PC-9 (cell line): Measurements from ENCODE around the gene KIAA1217. TPM values are rescaled to one million over a fixed set of nuclear protein-coding genes. Genes with fewer than 3 reads are reported as not detected.

Source experiments
- BruUV-seq: library from RNA; stranded (reverse); fragments of 400-500 nt; replicated peaks from 2 replicates; lab custom pipeline; 2021; lab: Mats Ljungman, UMichigan
- CTCF ChIA-PET: fragments of 300-600 bp; sonication (Branson Sonifier 250); formaldehyde crosslinking; loops from one replicate; lab custom pipeline; 2022; ENCODE audit warnings: antibody characterized with exemption; lab: Charles Lee
- POLR2A ChIA-PET: fragments of 300-600 bp; sonication (Branson Sonifier 250); formaldehyde crosslinking; loops from one replicate; lab custom pipeline; 2022; ENCODE audit warnings: antibody characterized with exemption; ENCODE audit not compliant: unreplicated experiment; lab: Charles Lee
- DNase-seq, 2 experiments: peaks; one replicate each; pipeline versions ENCODE4 v3.0.0 to v3.0.0-alpha.2; 2015 to 2022; ENCODE audit warnings: mixed read lengths in 1 of 2
- H2AFZ ChIP-seq: fragments of 200-600 bp; sonication (generic); 2 replicates; pipeline ENCODE4 v1.8.1; 2017; ENCODE audit warnings: antibody characterized with exemption
- H3F3A ChIP-seq: fragments of 200-600 bp; sonication (generic); 2 replicates; pipeline ENCODE4 v1.8.1; 2017; ENCODE audit warnings: antibody characterized with exemption, mild to moderate bottlenecking, low read depth; ENCODE audit not compliant: insufficient read depth
- H3K27ac ChIP-seq: fragments of 200-600 bp; sonication (generic); 2 replicates; pipeline ENCODE4 v1.6.1; 2016; ENCODE audit warnings: mixed run types
- H3K27me3 ChIP-seq: fragments of 200-600 bp; sonication (generic); 2 replicates; pipeline ENCODE4 v1.6.1; 2016; ENCODE audit warnings: low read depth, mixed run types; ENCODE audit not compliant: insufficient read depth
- H3K36me3 ChIP-seq: fragments of 200-600 bp; sonication (generic); 2 replicates; pipeline ENCODE4 v1.6.1; 2016; ENCODE audit warnings: low read depth, mixed run types
- H3K4me1 ChIP-seq: fragments of 200-600 bp; sonication (generic); replicated peaks from 2 replicates; pipeline ENCODE4 v1.6.1; 2016; ENCODE audit warnings: mixed run types; ENCODE audit not compliant: insufficient read depth
- H3K4me2 ChIP-seq: fragments of 200-600 bp; sonication (generic); 2 replicates; pipeline ENCODE4 v1.6.1; 2017; ENCODE audit warnings: mixed run types
- H3K4me3 ChIP-seq: fragments of 200-600 bp; sonication (generic); 2 replicates; pipeline ENCODE4 v1.6.1; 2016; ENCODE audit warnings: mixed run types
- H3K79me2 ChIP-seq: fragments of 200-600 bp; sonication (generic); 2 replicates; pipeline ENCODE4 v1.6.1; 2017; ENCODE audit warnings: low read depth, mixed run types
- H3K9me2 ChIP-seq: fragments of 200-600 bp; sonication (generic); 2 replicates; pipeline ENCODE4 v1.8.1; 2017; ENCODE audit warnings: mild to moderate bottlenecking; ENCODE audit not compliant: insufficient read depth
- H3K9me3 ChIP-seq: fragments of 200-600 bp; sonication (generic); 2 replicates; pipeline ENCODE4 v1.8.1; 2016; ENCODE audit warnings: low read depth; ENCODE audit not compliant: insufficient read depth
- H4K20me1 ChIP-seq: fragments of 200-600 bp; sonication (generic); 2 replicates; pipeline ENCODE4 v1.8.1; 2017; ENCODE audit not compliant: insufficient read depth
- CTCF ChIP-seq: fragments of 200-600 bp; sonication (generic); conservative IDR thresholded peaks from 2 replicates; pipeline ENCODE4 v1.6.1; 2017; ENCODE audit warnings: mixed run types, antibody characterized with exemption, mild to moderate bottlenecking, moderate library complexity
- EZH2 ChIP-seq: fragments of 200-600 bp; sonication (generic); IDR thresholded peaks from 2 replicates; pipeline ENCODE4 v1.8.0; 2017; ENCODE audit warnings: antibody characterized with exemption, low read depth
- intact Hi-C: fragments of 100-400 bp; cut with micrococcal nuclease; formaldehyde crosslinking; loops from one replicate; pipeline ENCODE4 v1.10.0; 2022; ENCODE audit not compliant: unreplicated experiment
- total RNA-seq: library from RNA; stranded (reverse); gene quantifications from 2 replicates; pipeline ENCODE4 v1.2.3, GENCODE V29; 2021

KIAA1217 gene
- total RNA-seq, 1 experiment from 2014 or later, result 41.1 TPM

DNA sequence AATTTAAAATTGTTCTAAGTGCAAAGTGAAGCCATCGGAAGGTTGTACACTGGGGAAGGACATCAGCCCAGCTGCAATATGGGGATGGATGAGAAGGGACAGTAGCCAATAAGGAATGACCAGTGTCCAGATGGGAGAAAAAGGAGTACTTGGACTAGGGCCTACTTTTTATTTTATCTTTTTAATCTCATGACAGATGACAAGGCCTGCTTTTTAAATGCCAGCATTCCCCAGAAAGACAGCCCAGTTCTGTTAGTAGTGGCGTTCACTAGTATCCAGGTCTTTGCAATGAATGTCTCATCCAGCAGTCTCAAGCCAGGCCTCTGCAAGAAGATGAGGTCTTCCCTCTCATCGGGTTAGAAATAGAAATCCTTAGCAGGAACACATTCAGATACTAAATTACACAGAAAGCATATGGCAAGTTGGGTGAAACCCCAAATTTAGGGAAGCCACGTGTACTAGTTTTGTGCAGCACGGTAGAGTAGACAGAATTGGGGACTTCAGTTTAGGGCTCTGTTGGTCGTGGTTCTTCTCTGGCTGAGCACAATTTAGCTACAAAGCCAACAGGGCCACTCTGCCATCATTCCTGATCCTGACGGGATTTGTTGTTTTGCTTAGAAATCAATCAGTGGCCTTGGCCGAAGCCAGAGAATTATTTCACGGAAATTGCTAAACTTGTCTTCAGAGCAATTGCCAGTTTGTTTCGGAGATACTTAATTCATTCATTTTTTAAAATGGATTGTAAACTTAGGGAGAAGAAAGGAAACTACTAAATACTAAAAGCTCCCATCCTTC, 286.9 kb downstream of the KIAA1217 start:
- no peak overlapping the region for H2AFZ ChIP-seq
- peaks cover 9% of the 10 kb centered on the region for H3K79me2 ChIP-seq
- DNase-seq, result no peak
- CTCF ChIA-PET, result no interaction called here
- POLR2A ChIA-PET, result no interaction called here
- intact Hi-C loops, result no loop called here
- no peak overlapping the region for H3K4me2 ChIP-seq
- no peaks in the 10 kb centered on the region for H3K9me2 ChIP-seq
- H3F3A ChIP-seq, result no peaks in the 10 kb centered on the region
- no peaks in the 10 kb centered on the region for H3K27me3 ChIP-seq
- H3K9me3 ChIP-seq, result no peaks in the 10 kb centered on the region
- TF ChIP-seq EZH2 (no peak), CTCF (no peak)
- peaks cover 8% of the 10 kb centered on the region for H3K4me1 ChIP-seq
- no peaks in the 10 kb centered on the region for H4K20me1 ChIP-seq
- no peaks in the 10 kb centered on the region; the same call in 1 of the 2 replicates for H3K36me3 ChIP-seq
- no TSS peak for BruUV-seq
- H3K4me3 ChIP-seq, result no peak overlapping the region
- no peak overlapping the region for H3K27ac ChIP-seq

GRCh38 chr10:24496906-24497305, 288.0 kb downstream of the KIAA1217 start:
- TF ChIP-seq EZH2 (no peak), CTCF (no peak)
- intact Hi-C loops, result no loop called here

GRCh38 chr10:24501056-24501711, 292.2 kb downstream of the KIAA1217 start:
- DNase-seq, result no peak
- Histone ChIP-seq H3K27me3 (no peaks in the 10 kb centered on the region), H3F3A (no peaks in the 10 kb centered on the region), H3K9me3 (no peaks in the 10 kb centered on the region), H3K4me1 (no peaks in the 10 kb centered on the region), H3K4me3 (no peak overlapping the region), H2AFZ (no peak overlapping the region), H3K79me2 (no peaks in the 10 kb centered on the region), H3K9me2 (no peaks in the 10 kb centered on the region), H3K36me3 (no peaks in the 10 kb centered on the region), H3K4me2 (no peak overlapping the region), H4K20me1 (no peaks in the 10 kb centered on the region), H3K27ac (no peak overlapping the region)
- no TSS peak for BruUV-seq
- intact Hi-C loops, result no loop called here
- CTCF ChIA-PET, result no interaction called here
- POLR2A ChIA-PET, result no interaction called here
- no peak for TF ChIP-seq EZH2
- TF ChIP-seq CTCF, result no peak

More at GRCh38 chr10:24496906-24497305, 288.0 kb downstream of the KIAA1217 start:
- no peak overlapping the region for H3K27ac ChIP-seq
- H3K27me3 ChIP-seq, result no peaks in the 10 kb centered on the region
- H3K4me2 ChIP-seq, result no peak overlapping the region
- ChIA-PET CTCF (no interaction called here), POLR2A (no interaction called here)
- H3K79me2 ChIP-seq, result peaks cover 4% of the 10 kb centered on the region
- no peaks in the 10 kb centered on the region for H3K9me2 ChIP-seq
- no peaks in the 10 kb centered on the region for H3K9me3 ChIP-seq
- no peak overlapping the region for H3K4me3 ChIP-seq
- H3K36me3 ChIP-seq, result no peaks in the 10 kb centered on the region; the same call in 1 of the 2 replicates
- H4K20me1 ChIP-seq, result no peaks in the 10 kb centered on the region
- no peaks in the 10 kb centered on the region for H3F3A ChIP-seq
- no peak for DNase-seq
- no peaks in the 10 kb centered on the region for H3K4me1 ChIP-seq
- H2AFZ ChIP-seq, result no peak overlapping the region
- no TSS peak for BruUV-seq
